ENCODE measurements around the gene SLC2A4RG. TPM values are rescaled to one million over a fixed set of nuclear protein-coding genes. Genes with fewer than 3 reads are reported as not detected.

SLC2A4RG gene
- total and polyA plus RNA-seq, 2 of the 13 experiments (the other 11 are each of a cell fraction or from before 2014, with no cell fraction given) = 91.4 to 95.9 TPM

DNA sequence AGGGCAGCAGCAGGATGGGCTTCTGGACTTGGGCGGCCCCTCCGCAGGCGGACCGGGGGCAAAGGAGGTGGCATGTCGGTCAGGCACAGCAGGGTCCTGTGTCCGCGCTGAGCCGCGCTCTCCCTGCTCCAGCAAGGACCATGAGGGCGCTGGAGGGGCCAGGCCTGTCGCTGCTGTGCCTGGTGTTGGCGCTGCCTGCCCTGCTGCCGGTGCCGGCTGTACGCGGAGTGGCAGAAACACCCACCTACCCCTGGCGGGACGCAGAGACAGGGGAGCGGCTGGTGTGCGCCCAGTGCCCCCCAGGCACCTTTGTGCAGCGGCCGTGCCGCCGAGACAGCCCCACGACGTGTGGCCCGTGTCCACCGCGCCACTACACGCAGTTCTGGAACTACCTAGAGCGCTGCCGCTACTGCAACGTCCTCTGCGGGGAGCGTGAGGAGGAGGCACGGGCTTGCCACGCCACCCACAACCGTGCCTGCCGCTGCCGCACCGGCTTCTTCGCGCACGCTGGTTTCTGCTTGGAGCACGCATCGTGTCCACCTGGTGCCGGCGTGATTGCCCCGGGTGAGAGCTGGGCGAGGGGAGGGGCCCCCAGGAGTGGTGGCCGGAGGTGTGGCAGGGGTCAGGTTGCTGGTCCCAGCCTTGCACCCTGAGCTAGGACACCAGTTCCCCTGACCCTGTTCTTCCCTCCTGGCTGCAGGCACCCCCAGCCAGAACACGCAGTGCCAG, 42.8 kb upstream of the SLC2A4RG start, which contains the start of gene TNFRSF6B (continued):
- TF ChIP-seq, protein P1, sequence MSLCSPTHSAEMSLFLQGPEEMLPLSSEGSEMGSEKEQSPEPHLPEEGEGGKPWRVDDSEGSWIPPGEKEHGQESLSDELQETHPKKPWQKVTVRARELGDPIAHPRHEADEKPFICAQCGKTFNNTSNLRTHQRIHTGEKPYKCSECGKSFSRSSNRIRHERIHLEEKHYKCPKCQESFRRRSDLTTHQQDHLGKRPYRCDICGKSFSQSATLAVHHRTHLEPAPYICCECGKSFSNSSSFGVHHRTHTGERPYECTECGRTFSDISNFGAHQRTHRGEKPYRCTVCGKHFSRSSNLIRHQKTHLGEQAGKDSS (CRISPR knock-in tag; IDR thresholded peaks at IDR 0.05; ENCODE audit: borderline replicate concordance, low read depth) = no peak; the same call in 1 of the 2 replicates
- TF ChIP-seq, protein P2, sequence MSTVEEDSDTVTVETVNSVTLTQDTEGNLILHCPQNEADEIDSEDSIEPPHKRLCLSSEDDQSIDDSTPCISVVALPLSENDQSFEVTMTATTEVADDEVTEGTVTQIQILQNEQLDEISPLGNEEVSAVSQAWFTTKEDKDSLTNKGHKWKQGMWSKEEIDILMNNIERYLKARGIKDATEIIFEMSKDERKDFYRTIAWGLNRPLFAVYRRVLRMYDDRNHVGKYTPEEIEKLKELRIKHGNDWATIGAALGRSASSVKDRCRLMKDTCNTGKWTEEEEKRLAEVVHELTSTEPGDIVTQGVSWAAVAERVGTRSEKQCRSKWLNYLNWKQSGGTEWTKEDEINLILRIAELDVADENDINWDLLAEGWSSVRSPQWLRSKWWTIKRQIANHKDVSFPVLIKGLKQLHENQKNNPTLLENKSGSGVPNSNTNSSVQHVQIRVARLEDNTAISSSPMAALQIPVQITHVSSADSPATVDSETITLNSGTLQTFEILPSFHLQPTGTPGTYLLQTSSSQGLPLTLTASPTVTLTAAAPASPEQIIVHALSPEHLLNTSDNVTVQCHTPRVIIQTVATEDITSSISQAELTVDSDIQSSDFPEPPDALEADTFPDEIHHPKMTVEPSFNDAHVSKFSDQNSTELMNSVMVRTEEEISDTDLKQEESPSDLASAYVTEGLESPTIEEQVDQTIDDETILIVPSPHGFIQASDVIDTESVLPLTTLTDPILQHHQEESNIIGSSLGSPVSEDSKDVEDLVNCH (CRISPR knock-in tag; IDR thresholded peaks at IDR 0.05) = no peak
- TF ChIP-seq, protein P3, sequence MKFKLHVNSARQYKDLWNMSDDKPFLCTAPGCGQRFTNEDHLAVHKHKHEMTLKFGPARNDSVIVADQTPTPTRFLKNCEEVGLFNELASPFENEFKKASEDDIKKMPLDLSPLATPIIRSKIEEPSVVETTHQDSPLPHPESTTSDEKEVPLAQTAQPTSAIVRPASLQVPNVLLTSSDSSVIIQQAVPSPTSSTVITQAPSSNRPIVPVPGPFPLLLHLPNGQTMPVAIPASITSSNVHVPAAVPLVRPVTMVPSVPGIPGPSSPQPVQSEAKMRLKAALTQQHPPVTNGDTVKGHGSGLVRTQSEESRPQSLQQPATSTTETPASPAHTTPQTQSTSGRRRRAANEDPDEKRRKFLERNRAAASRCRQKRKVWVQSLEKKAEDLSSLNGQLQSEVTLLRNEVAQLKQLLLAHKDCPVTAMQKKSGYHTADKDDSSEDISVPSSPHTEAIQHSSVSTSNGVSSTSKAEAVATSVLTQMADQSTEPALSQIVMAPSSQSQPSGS (CRISPR knock-in tag; IDR thresholded peaks at IDR 0.05) = no peak
- no peak for TF ChIP-seq ZNF615 (CRISPR knock-in tag; IDR thresholded peaks at IDR 0.05; ENCODE audit: borderline replicate concordance)
- no peak for TF ChIP-seq TRIM24 (CRISPR knock-in tag; IDR thresholded peaks at IDR 0.05)
- TF ChIP-seq GFI1 (CRISPR knock-in tag; IDR thresholded peaks at IDR 0.05; ENCODE audit: borderline replicate concordance) = no peak
- no peak; the same call in 1 of the 2 replicates for TF ChIP-seq ZNF768 (CRISPR knock-in tag; IDR thresholded peaks at IDR 0.05)
- TF ChIP-seq, protein P4, sequence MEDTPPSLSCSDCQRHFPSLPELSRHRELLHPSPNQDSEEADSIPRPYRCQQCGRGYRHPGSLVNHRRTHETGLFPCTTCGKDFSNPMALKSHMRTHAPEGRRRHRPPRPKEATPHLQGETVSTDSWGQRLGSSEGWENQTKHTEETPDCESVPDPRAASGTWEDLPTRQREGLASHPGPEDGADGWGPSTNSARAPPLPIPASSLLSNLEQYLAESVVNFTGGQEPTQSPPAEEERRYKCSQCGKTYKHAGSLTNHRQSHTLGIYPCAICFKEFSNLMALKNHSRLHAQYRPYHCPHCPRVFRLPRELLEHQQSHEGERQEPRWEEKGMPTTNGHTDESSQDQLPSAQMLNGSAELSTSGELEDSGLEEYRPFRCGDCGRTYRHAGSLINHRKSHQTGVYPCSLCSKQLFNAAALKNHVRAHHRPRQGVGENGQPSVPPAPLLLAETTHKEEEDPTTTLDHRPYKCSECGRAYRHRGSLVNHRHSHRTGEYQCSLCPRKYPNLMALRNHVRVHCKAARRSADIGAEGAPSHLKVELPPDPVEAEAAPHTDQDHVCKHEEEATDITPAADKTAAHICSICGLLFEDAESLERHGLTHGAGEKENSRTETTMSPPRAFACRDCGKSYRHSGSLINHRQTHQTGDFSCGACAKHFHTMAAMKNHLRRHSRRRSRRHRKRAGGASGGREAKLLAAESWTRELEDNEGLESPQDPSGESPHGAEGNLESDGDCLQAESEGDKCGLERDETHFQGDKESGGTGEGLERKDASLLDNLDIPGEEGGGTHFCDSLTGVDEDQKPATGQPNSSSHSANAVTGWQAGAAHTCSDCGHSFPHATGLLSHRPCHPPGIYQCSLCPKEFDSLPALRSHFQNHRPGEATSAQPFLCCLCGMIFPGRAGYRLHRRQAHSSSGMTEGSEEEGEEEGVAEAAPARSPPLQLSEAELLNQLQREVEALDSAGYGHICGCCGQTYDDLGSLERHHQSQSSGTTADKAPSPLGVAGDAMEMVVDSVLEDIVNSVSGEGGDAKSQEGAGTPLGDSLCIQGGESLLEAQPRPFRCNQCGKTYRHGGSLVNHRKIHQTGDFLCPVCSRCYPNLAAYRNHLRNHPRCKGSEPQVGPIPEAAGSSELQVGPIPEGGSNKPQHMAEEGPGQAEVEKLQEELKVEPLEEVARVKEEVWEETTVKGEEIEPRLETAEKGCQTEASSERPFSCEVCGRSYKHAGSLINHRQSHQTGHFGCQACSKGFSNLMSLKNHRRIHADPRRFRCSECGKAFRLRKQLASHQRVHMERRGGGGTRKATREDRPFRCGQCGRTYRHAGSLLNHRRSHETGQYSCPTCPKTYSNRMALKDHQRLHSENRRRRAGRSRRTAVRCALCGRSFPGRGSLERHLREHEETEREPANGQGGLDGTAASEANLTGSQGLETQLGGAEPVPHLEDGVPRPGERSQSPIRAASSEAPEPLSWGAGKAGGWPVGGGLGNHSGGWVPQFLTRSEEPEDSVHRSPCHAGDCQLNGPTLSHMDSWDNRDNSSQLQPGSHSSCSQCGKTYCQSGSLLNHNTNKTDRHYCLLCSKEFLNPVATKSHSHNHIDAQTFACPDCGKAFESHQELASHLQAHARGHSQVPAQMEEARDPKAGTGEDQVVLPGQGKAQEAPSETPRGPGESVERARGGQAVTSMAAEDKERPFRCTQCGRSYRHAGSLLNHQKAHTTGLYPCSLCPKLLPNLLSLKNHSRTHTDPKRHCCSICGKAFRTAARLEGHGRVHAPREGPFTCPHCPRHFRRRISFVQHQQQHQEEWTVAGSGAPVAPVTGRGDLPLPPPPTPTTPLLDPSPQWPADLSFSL (CRISPR knock-in tag; IDR thresholded peaks at IDR 0.05) = no peak
- TF ChIP-seq, protein P5, sequence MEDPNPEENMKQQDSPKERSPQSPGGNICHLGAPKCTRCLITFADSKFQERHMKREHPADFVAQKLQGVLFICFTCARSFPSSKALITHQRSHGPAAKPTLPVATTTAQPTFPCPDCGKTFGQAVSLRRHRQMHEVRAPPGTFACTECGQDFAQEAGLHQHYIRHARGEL (CRISPR knock-in tag; IDR thresholded peaks at IDR 0.05) = 0 out of 2 replicates have a peak, but pooled peaks have one; percentile 74
- TF ChIP-seq MAFF (IDR thresholded peaks at IDR 0.05; ENCODE audit: low read depth, low read length) = no peak
- TF ChIP-seq, protein P6, sequence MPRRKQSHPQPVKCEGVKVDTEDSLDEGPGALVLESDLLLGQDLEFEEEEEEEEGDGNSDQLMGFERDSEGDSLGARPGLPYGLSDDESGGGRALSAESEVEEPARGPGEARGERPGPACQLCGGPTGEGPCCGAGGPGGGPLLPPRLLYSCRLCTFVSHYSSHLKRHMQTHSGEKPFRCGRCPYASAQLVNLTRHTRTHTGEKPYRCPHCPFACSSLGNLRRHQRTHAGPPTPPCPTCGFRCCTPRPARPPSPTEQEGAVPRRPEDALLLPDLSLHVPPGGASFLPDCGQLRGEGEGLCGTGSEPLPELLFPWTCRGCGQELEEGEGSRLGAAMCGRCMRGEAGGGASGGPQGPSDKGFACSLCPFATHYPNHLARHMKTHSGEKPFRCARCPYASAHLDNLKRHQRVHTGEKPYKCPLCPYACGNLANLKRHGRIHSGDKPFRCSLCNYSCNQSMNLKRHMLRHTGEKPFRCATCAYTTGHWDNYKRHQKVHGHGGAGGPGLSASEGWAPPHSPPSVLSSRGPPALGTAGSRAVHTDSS (CRISPR knock-in tag; conservative IDR thresholded peaks at IDR 0.05) = no peak
- TF ChIP-seq ZZZ3 (CRISPR knock-in tag; IDR thresholded peaks at IDR 0.05; ENCODE audit: borderline replicate concordance) = no peak

Measured in HepG2 (cell line).